GM20431 (cell line): Measurements from ENCODE around the gene ADORA2B.
"Not testable (repeated sequence)": the region's sequence is repeated elsewhere in the genome, so short reads cannot be mapped to it uniquely, and the experiment has no call there.

ENCODE experiments used
- in situ Hi-C: fragments of 300-500 bp; cut with MseI, MboI; formaldehyde crosslinking; loops from one replicate; pipeline ENCODE4 v1.15.0; 2020; ENCODE audit warnings: low sequenced_read_pairs; ENCODE audit not compliant: unreplicated experiment

Gene ADORA2B

GRCh38 chr17:15977894-15978293 lies 33.0 kb downstream of the ADORA2B start:
- in situ Hi-C loops, result no loop called here

- in situ Hi-C loops, result no loop called here
These were observed 33.7 kb downstream of the ADORA2B start for GRCh38 chr17:15978606-15979005.

- in situ Hi-C loops, result not testable (repeated sequence)
These were observed 34.1 kb downstream of the ADORA2B start for GRCh38 chr17:15979013-15979412.

GRCh38 chr17:15981208-15981607 lies 36.3 kb downstream of the ADORA2B start:
- in situ Hi-C loops, result no loop called here

GRCh38 chr17:15981646-15982580 lies 37.0 kb downstream of the ADORA2B start:
- in situ Hi-C loops, result no loop called here

- in situ Hi-C loops, result no loop called here
These were observed 51.4 kb downstream of the ADORA2B start for GRCh38 chr17:15996322-15996721.

GRCh38 chr17:15998031-15998562 lies 53.2 kb downstream of the ADORA2B start:
- in situ Hi-C loops, result no loop called here

- in situ Hi-C loops, result no loop called here
These were observed 54.4 kb downstream of the ADORA2B start, which contains the start of the genes TTC19 and ZSWIM7 for GRCh38 chr17:15999141-15999973. Gene TTC19, plus strand, starts transcription at chr17:15999824. Its CDS starts 25 bp downstream, at chr17:15999849. Gene ZSWIM7, minus strand, starts transcription at chr17:15999704. Its CDS starts 110 bp downstream, at chr17:15999594.

GRCh38 chr17:15999974-16000827 lies 55.3 kb downstream of the ADORA2B start:
- in situ Hi-C loops, result no loop called here

- in situ Hi-C loops, result no loop called here
These were observed 56.4 kb downstream of the ADORA2B start for GRCh38 chr17:16001226-16001897.

- in situ Hi-C loops, result no loop called here
These were observed 57.9 kb downstream of the ADORA2B start for GRCh38 chr17:16002708-16003260.

- in situ Hi-C loops, result no loop called here
These were observed 58.9 kb downstream of the ADORA2B start for GRCh38 chr17:16003841-16004240.

- in situ Hi-C loops, result no loop called here
These were observed 60.7 kb downstream of the ADORA2B start for GRCh38 chr17:16005636-16006035.

- in situ Hi-C loops, result no loop called here
These were observed 62.5 kb downstream of the ADORA2B start for GRCh38 chr17:16007439-16007838.

GRCh38 chr17:16013943-16014407 lies 69.0 kb downstream of the ADORA2B start:
- in situ Hi-C loops, result no loop called here

- in situ Hi-C loops, result no loop called here
These were observed 74.4 kb downstream of the ADORA2B start for GRCh38 chr17:16019347-16019746.

GRCh38 chr17:16023881-16024280 lies 79.0 kb downstream of the ADORA2B start:
- in situ Hi-C loops, result no loop called here

- in situ Hi-C loops, result no loop called here
These were observed 80.3 kb downstream of the ADORA2B start for GRCh38 chr17:16025202-16025601.
